Measurements from ENCODE around the gene TAF9B.
"Not testable (repeated sequence)": the region's sequence is repeated elsewhere in the genome, so short reads cannot be mapped to it uniquely, and the experiment has no call there.

TAF9B gene

GRCh38 chrX:78139160-78140123 lies at the start of gene TAF9B:
TSS of gene TAF9B (minus strand) at chrX:78139650. CDS start at chrX:78139611, 39 bp downstream.
- DNase-seq (ENCODE audit: low read depth in 1 of 2, low spot score in 1 of 2): peak; percentile 63 to 71

- no peak for DNase-seq (ENCODE audit: low read depth in 1 of 2, low spot score in 1 of 2)
Observed at GRCh38 chrX:78182881-78183280, 43.4 kb upstream of the TAF9B start.

- DNase-seq (ENCODE audit: low read depth in 1 of 2, low spot score in 1 of 2): no peak
Observed at GRCh38 chrX:78181307-78181706, 41.9 kb upstream of the TAF9B start.

- DNase-seq (ENCODE audit: low read depth in 1 of 2, low spot score in 1 of 2): no peak
Observed at GRCh38 chrX:78168065-78168464, 28.6 kb upstream of the TAF9B start.

GRCh38 chrX:78165425-78165824 lies 26.0 kb upstream of the TAF9B start:
- no peak for DNase-seq (ENCODE audit: low read depth in 1 of 2, low spot score in 1 of 2)

- not testable (repeated sequence) for DNase-seq (ENCODE audit: low read depth in 1 of 2, low spot score in 1 of 2)
Observed at GRCh38 chrX:78163175-78163574, 23.7 kb upstream of the TAF9B start.

- DNase-seq (ENCODE audit: low read depth in 1 of 2, low spot score in 1 of 2): not testable (repeated sequence)
Observed at GRCh38 chrX:78160711-78161110, 21.3 kb upstream of the TAF9B start.

GRCh38 chrX:78157846-78158245 lies 18.4 kb upstream of the TAF9B start:
- not testable (repeated sequence) for DNase-seq (ENCODE audit: low read depth in 1 of 2, low spot score in 1 of 2)

- DNase-seq (ENCODE audit: low read depth in 1 of 2, low spot score in 1 of 2): not testable (repeated sequence)
Observed at GRCh38 chrX:78157373-78157772, 17.9 kb upstream of the TAF9B start.

- not testable (repeated sequence) for DNase-seq (ENCODE audit: low read depth in 1 of 2, low spot score in 1 of 2)
Observed at GRCh38 chrX:78147002-78147540, 7.6 kb upstream of the TAF9B start.

- DNase-seq (ENCODE audit: low read depth in 1 of 2, low spot score in 1 of 2): no peak
Observed at GRCh38 chrX:78140206-78140605, 756 bp upstream of the TAF9B start.

- no peak for DNase-seq (ENCODE audit: low read depth in 1 of 2, low spot score in 1 of 2)
Observed at GRCh38 chrX:78133238-78133960, 6.1 kb downstream of the TAF9B start.

GRCh38 chrX:78131117-78131516 lies 8.3 kb downstream of the TAF9B start:
- DNase-seq (ENCODE audit: low read depth in 1 of 2, low spot score in 1 of 2): no peak

GRCh38 chrX:78130396-78130795 lies 9.1 kb downstream of the TAF9B start:
- no peak for DNase-seq (ENCODE audit: low read depth in 1 of 2, low spot score in 1 of 2)

- no peak for DNase-seq (ENCODE audit: low read depth in 1 of 2, low spot score in 1 of 2)
Observed at GRCh38 chrX:78129714-78130113, 9.7 kb downstream of the TAF9B start.

- DNase-seq (ENCODE audit: low read depth in 1 of 2, low spot score in 1 of 2): not testable (repeated sequence)
Observed at GRCh38 chrX:78125781-78126180, 13.7 kb downstream of the TAF9B start.

- DNase-seq (ENCODE audit: low read depth in 1 of 2, low spot score in 1 of 2): no peak
Observed at GRCh38 chrX:78125148-78125547, 14.3 kb downstream of the TAF9B start.

- DNase-seq (ENCODE audit: low read depth in 1 of 2, low spot score in 1 of 2): no peak
Observed at GRCh38 chrX:78124307-78124706, 15.1 kb downstream of the TAF9B start.

GRCh38 chrX:78123190-78123589 lies 16.3 kb downstream of the TAF9B start:
- DNase-seq (ENCODE audit: low read depth in 1 of 2, low spot score in 1 of 2): no peak

GRCh38 chrX:78119521-78120227 lies 19.8 kb downstream of the TAF9B start:
- no peak for DNase-seq (ENCODE audit: low read depth in 1 of 2, low spot score in 1 of 2)

- DNase-seq (ENCODE audit: low read depth in 1 of 2, low spot score in 1 of 2): no peak
Observed at GRCh38 chrX:78118628-78119027, 20.8 kb downstream of the TAF9B start.
